IPS DF 6.9 (cell line): Measurements from ENCODE around the gene STAC3.
"Not testable (repeated sequence)": the region's sequence is repeated elsewhere in the genome, so short reads cannot be mapped to it uniquely, and the experiment has no call there.

Experiments used
- DNase-seq: peaks from one replicate; pipeline ENCODE4 v3.0.0-alpha.2; 2013; ENCODE audit warnings: low read depth, low spot score
- H3K27ac ChIP-seq: one replicate; pipeline ENCODE4 v1.5.1; 2013; ENCODE audit warnings: low read length, control low read depth
- H3K27me3 ChIP-seq: 2 replicates; pipeline ENCODE4 v1.6.1; 2013; ENCODE audit warnings: mild to moderate bottlenecking, low read length; ENCODE audit not compliant: control insufficient read depth, insufficient read depth
- H3K36me3 ChIP-seq: 2 replicates; pipeline ENCODE4 v1.6.1; 2013; ENCODE audit warnings: low read length; ENCODE audit not compliant: control insufficient read depth, insufficient read depth
- H3K4me1 ChIP-seq: 2 replicates; pipeline ENCODE4 v1.6.1; 2013; ENCODE audit warnings: low read length; ENCODE audit not compliant: control insufficient read depth, insufficient read depth
- H3K4me3 ChIP-seq: 2 replicates; pipeline ENCODE4 v1.5.1; 2013; ENCODE audit warnings: mild to moderate bottlenecking, low read length
- H3K9me3 ChIP-seq: 2 replicates; pipeline ENCODE4 v1.6.1; 2013; ENCODE audit warnings: low read length, inconsistent platforms; ENCODE audit not compliant: control insufficient read depth, insufficient read depth
- WGBS: extraction: QIAGEN DNeasy Blood & Tissue Kit; methylation state at CpG from one replicate; pipeline ENCODE4 v1.1.7; 2013; ENCODE audit warnings: mixed read lengths, missing lambda C conversion rate; ENCODE audit not compliant: insufficient read length, insufficient coverage; 5-methylcytosine and 5-hydroxymethylcytosine counted together

STAC3 gene

GRCh38 chr12:57250956-57251355 is at the start of gene STAC3:
TSS of gene STAC3 (minus strand) at chr12:57251187. CDS start at chr12:57249636, 1,551 bp downstream.
- Histone ChIP-seq H3K4me3 (no peak within 1 kb of the TSS), H3K27me3 (no peaks in the 10 kb centered on the region), H3K9me3 (no peaks in the 10 kb centered on the region), H3K4me1 (peaks cover 8% of the 10 kb centered on the region), H3K36me3 (no peaks in the 10 kb centered on the region; the same call in 1 of the 2 replicates), H3K27ac (no peak within 1 kb of the TSS)
- WGBS, result no CpG with 5 or more reads among the region's 7 CpGs
- no peak for DNase-seq

- Histone ChIP-seq H3K36me3 (no peaks in the 10 kb centered on the region), H3K9me3 (no peaks in the 10 kb centered on the region), H3K27me3 (no peaks in the 10 kb centered on the region), H3K27ac (no peak overlapping the region), H3K4me3 (no peak overlapping the region), H3K4me1 (no peaks in the 10 kb centered on the region)
- no peak for DNase-seq
- WGBS, result no CpG with 5 or more reads among the region's 1 CpG
These were observed 48.6 kb upstream of the STAC3 start for GRCh38 chr12:57299514-57300016.

- no peak overlapping the region for H3K4me3 ChIP-seq
- H3K27me3 ChIP-seq, result no peaks in the 10 kb centered on the region
- no CpG with 5 or more reads among the region's 4 CpGs for WGBS
These were observed 45.3 kb upstream of the STAC3 start for GRCh38 chr12:57296291-57296690.

GRCh38 chr12:57282073-57282472 is 31.1 kb upstream of the STAC3 start:
- not testable (repeated sequence) for H3K4me1 ChIP-seq, DNase-seq, H3K36me3 ChIP-seq, H3K27me3 ChIP-seq, H3K4me3 ChIP-seq, H3K9me3 ChIP-seq, H3K27ac ChIP-seq
- WGBS, result no CpG with 5 or more reads among the region's 12 CpGs

More at GRCh38 chr12:57296291-57296690, 45.3 kb upstream of the STAC3 start:
- no peaks in the 10 kb centered on the region for H3K36me3 ChIP-seq
- DNase-seq, result no peak
- no peak overlapping the region for H3K27ac ChIP-seq
- no peaks in the 10 kb centered on the region for H3K4me1 ChIP-seq
- no peaks in the 10 kb centered on the region for H3K9me3 ChIP-seq

GRCh38 chr12:57280211-57281062 is 29.4 kb upstream of the STAC3 start:
- Histone ChIP-seq H3K36me3 (no peaks in the 10 kb centered on the region), H3K4me3 (no peak overlapping the region), H3K27ac (no peak overlapping the region), H3K9me3 (no peaks in the 10 kb centered on the region), H3K27me3 (no peaks in the 10 kb centered on the region), H3K4me1 (peaks cover 4% of the 10 kb centered on the region; the same call in 1 of the 2 replicates)
- DNase-seq, result no peak
- WGBS, result no CpG with 5 or more reads among the region's 9 CpGs

- Histone ChIP-seq H3K4me3 (no peak overlapping the region), H3K9me3 (no peaks in the 10 kb centered on the region), H3K27me3 (no peaks in the 10 kb centered on the region), H3K36me3 (no peaks in the 10 kb centered on the region), H3K4me1 (peaks cover 4% of the 10 kb centered on the region; the same call in 1 of the 2 replicates), H3K27ac (no peak overlapping the region)
- WGBS, result no CpG with 5 or more reads among the region's 15 CpGs
- DNase-seq, result no peak
These were observed 27.7 kb upstream of the STAC3 start for GRCh38 chr12:57278465-57279381.

- DNase-seq, result no peak
- H3K36me3 ChIP-seq, result 0 out of 2 replicates have a peak, but pooled peaks cover 2% of the 10 kb centered on the region
- no peaks in the 10 kb centered on the region for H3K27me3 ChIP-seq
- no peaks in the 10 kb centered on the region for H3K9me3 ChIP-seq
- H3K4me3 ChIP-seq, result no peak overlapping the region
- WGBS, result no CpG with 5 or more reads among the region's 4 CpGs
- peaks cover 4% of the 10 kb centered on the region; the same call in 1 of the 2 replicates for H3K4me1 ChIP-seq
- no peak overlapping the region for H3K27ac ChIP-seq
These were observed 26.1 kb upstream of the STAC3 start for GRCh38 chr12:57276935-57277563.

- H3K4me3 ChIP-seq, DNase-seq, H3K27ac ChIP-seq, H3K36me3 ChIP-seq, H3K9me3 ChIP-seq, H3K4me1 ChIP-seq, H3K27me3 ChIP-seq: not testable (repeated sequence)
- WGBS, result no CpG with 5 or more reads among the region's 6 CpGs
These were observed 25.2 kb upstream of the STAC3 start for GRCh38 chr12:57276233-57276632.

- Histone ChIP-seq H3K27me3 (no peaks in the 10 kb centered on the region), H3K36me3 (0 out of 2 replicates have a peak, but pooled peaks cover 2% of the 10 kb centered on the region)
These were observed 22.5 kb upstream of the STAC3 start for GRCh38 chr12:57273516-57273915.

More at GRCh38 chr12:57273516-57273915, 22.5 kb upstream of the STAC3 start:
- Histone ChIP-seq H3K4me1 (no peaks in the 10 kb centered on the region), H3K27ac (no peak overlapping the region), H3K4me3 (no peak overlapping the region), H3K9me3 (no peaks in the 10 kb centered on the region)
- no peak for DNase-seq
